Hematopoietic multipotent progenitor cell treated with erythropoietin and hydrocortisone succinate and interleukin-3 and kit ligand, for 6 days (in vitro differentiated cells): Measurements from ENCODE around the gene RSAD2.
A peak's percentile ranks its signal among the peaks of the same experiment; 100 is the strongest.
"Not testable (repeated sequence)": the region's sequence is repeated elsewhere in the genome, so short reads cannot be mapped to it uniquely, and the experiment has no call there.

Source experiments
- DNase-seq: peaks from one replicate; pipeline ENCODE4 v3.0.0-alpha.2; 2015

RSAD2 gene

GRCh38 chr2:6864923-6865345 lies 12.6 kb upstream of the RSAD2 start:
- peak; percentile 72 for DNase-seq

GRCh38 chr2:6865346-6866274 lies 12.0 kb upstream of the RSAD2 start, which contains the start of gene CMPK2:
Gene CMPK2, minus strand, starts transcription at chr2:6865907. Its CDS starts 211 bp downstream, at chr2:6865696.
- DNase-seq, result peak; percentile 87

- DNase-seq, result peak; percentile 87
Measured at GRCh38 chr2:6866275-6866671, 11.3 kb upstream of the RSAD2 start.

GRCh38 chr2:6866982-6867381 lies 10.6 kb upstream of the RSAD2 start:
- DNase-seq, result no peak

- DNase-seq, result peak; percentile 71
Measured at GRCh38 chr2:6872394-6872793, 5.2 kb upstream of the RSAD2 start.

GRCh38 chr2:6874032-6874431 lies 3.5 kb upstream of the RSAD2 start:
- DNase-seq, result no peak

GRCh38 chr2:6876309-6876708 lies 1.3 kb upstream of the RSAD2 start:
- DNase-seq, result no peak

- peak; percentile 72 for DNase-seq
Measured at GRCh38 chr2:6878549-6878948, 972 bp downstream of the RSAD2 start.

GRCh38 chr2:6879011-6879410 lies 1.4 kb downstream of the RSAD2 start:
- no peak for DNase-seq

- peak; percentile 97 for DNase-seq
Measured at GRCh38 chr2:6880200-6880733, 2.7 kb downstream of the RSAD2 start.

- DNase-seq, result peak; percentile 70
Measured at GRCh38 chr2:6881046-6881445, 3.5 kb downstream of the RSAD2 start.

- DNase-seq, result no peak
Measured at GRCh38 chr2:6881516-6881915, 3.9 kb downstream of the RSAD2 start.

GRCh38 chr2:6883448-6884122 lies 6.0 kb downstream of the RSAD2 start:
- DNase-seq, result no peak

GRCh38 chr2:6885551-6885950 lies 8.0 kb downstream of the RSAD2 start:
- peak; percentile 74 for DNase-seq

GRCh38 chr2:6885968-6886367 lies 8.4 kb downstream of the RSAD2 start:
- DNase-seq, result peak; percentile 88

GRCh38 chr2:6887751-6888192 lies 10.2 kb downstream of the RSAD2 start:
- DNase-seq, result peak; percentile 98

GRCh38 chr2:6888724-6889123 lies 11.1 kb downstream of the RSAD2 start:
- no peak for DNase-seq

GRCh38 chr2:6893876-6894482 lies 16.4 kb downstream of the RSAD2 start:
- DNase-seq, result peak; percentile 97

GRCh38 chr2:6896930-6897759 lies 19.6 kb downstream of the RSAD2 start:
- DNase-seq, result peak; percentile 84

- DNase-seq, result not testable (repeated sequence)
Measured at GRCh38 chr2:6902581-6902980, 25.0 kb downstream of the RSAD2 start.

GRCh38 chr2:6905668-6906067 lies 28.1 kb downstream of the RSAD2 start:
- DNase-seq, result no peak

- DNase-seq, result no peak
Measured at GRCh38 chr2:6906165-6906741, 28.7 kb downstream of the RSAD2 start.
